WTC11 (cell line): ENCODE measurements around the gene PIGS. TPM values are rescaled to one million over a fixed set of nuclear protein-coding genes. Genes with fewer than 3 reads are reported as not detected.

Experiments used
- ATF1 ChIP-seq: sonication (generic); formaldehyde crosslinking; IDR thresholded peaks from 2 replicates; pipeline ENCODE4 v1.8.1; 2023; ENCODE audit warnings: mild to moderate bottlenecking, moderate library complexity, missing genetic modification reagents
- CBFB ChIP-seq: sonication (generic); formaldehyde crosslinking; IDR thresholded peaks from 2 replicates; pipeline ENCODE4 v1.8.1; 2022; ENCODE audit warnings: mild to moderate bottlenecking, low read depth, missing genetic modification reagents
- CREB1 ChIP-seq: sonication (generic); formaldehyde crosslinking; IDR thresholded peaks from 2 replicates; pipeline ENCODE4 v1.8.0; 2023; ENCODE audit warnings: mild to moderate bottlenecking, missing genetic modification reagents
- GRHL2 ChIP-seq: fragments of 250-450 bp; sonication (Bioruptor Pico); IDR thresholded peaks from 2 replicates; pipeline ENCODE4 v1.8.0; 2022; ENCODE audit warnings: mild to moderate bottlenecking, moderate library complexity; ENCODE audit not compliant: insufficient replicate concordance, severe bottlenecking
- TEAD4 ChIP-seq: sonication (generic); formaldehyde crosslinking; IDR thresholded peaks from 2 replicates; pipeline ENCODE4 v1.8.0; 2022; ENCODE audit warnings: mild to moderate bottlenecking, missing genetic modification reagents
- ZNF281 ChIP-seq: sonication (generic); formaldehyde crosslinking; IDR thresholded peaks from 2 replicates; pipeline ENCODE4 v1.8.0; 2023; ENCODE audit warnings: mild to moderate bottlenecking, missing genetic modification reagents
- total RNA-seq: library from RNA; stranded (reverse); gene quantifications from 3 replicates; pipeline ENCODE4 v1.2.3, GENCODE V29; 2021
- TF ChIP-seq, protein P1 (sequence below): fragments of 250-450 bp; sonication (Bioruptor Pico); IDR thresholded peaks from 2 replicates; pipeline ENCODE4 v2.1.2; 2022; ENCODE audit warnings: mild to moderate bottlenecking, moderate library complexity

Gene PIGS
- total RNA-seq, 1 experiment from 2014 or later = 50.6 TPM

DNA sequence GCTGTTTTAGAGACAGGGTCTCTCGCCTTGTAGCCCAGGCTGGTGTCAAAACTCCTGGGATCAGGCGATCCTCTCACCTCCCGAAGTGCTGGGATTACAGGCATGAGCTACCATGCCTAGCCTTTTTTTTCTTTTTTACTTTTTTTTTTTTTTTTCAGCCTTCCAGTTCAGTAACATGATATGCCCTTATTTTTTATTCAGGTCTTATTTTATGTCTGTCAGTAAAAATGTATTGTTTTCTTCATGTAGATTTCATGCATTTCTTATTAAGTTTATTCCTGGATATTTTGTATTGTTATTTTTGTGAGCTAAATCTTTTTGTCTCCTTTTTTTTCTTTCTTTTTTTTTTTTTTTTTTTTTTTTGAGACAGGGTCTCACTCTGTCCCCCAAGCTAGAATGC is 67.9 kb downstream of the PIGS start (continued):
- TF ChIP-seq TEAD4 (CRISPR knock-in tag) (no peak), ATF1 (CRISPR knock-in tag) (no peak), GRHL2 (no peak), ZNF281 (no peak), CBFB (CRISPR knock-in tag) (no peak), CREB1 (CRISPR knock-in tag) (no peak)
- TF ChIP-seq, protein P1, sequence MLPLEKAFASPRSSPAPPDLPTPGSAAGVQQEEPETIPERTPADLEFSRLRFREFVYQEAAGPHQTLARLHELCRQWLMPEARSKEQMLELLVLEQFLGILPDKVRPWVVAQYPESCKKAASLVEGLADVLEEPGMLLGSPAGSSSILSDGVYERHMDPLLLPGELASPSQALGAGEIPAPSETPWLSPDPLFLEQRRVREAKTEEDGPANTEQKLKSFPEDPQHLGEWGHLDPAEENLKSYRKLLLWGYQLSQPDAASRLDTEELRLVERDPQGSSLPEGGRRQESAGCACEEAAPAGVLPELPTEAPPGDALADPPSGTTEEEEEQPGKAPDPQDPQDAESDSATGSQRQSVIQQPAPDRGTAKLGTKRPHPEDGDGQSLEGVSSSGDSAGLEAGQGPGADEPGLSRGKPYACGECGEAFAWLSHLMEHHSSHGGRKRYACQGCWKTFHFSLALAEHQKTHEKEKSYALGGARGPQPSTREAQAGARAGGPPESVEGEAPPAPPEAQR (CRISPR knock-in tag) = no peak

Other genes starting within 250 kb of the PIGS start
- 17.6 to 19.3 TPM (median 18.3 TPM) in 3 replicates for gene IFT20, start 236.1 kb downstream of the PIGS start, total RNA-seq
- 16.9 to 21.3 TPM (median 17.1 TPM) in 3 replicates for gene TNFAIP1, start 235.8 kb downstream of the PIGS start, total RNA-seq
- gene POLDIP2, start 214.0 kb downstream of the PIGS start, total RNA-seq = 79.2 to 85.4 TPM (median 79.7 TPM) in 3 replicates
- gene SEBOX, start 206.3 kb downstream of the PIGS start, total RNA-seq = not detected in 3 replicates
- 0.82 to 1.6 TPM (median 1.3 TPM) in 3 replicates for gene VTN, start 201.2 kb downstream of the PIGS start, total RNA-seq
- gene SARM1, start 199.8 kb downstream of the PIGS start, total RNA-seq = 3.8 to 4.7 TPM (median 4.7 TPM) in 3 replicates
- gene SLC46A1, start 165.3 kb downstream of the PIGS start, total RNA-seq = 5.7 to 6.7 TPM (median 6.6 TPM) in 3 replicates
- not detected in 3 replicates for gene SLC13A2, start 97.9 kb downstream of the PIGS start, total RNA-seq
- not detected in 3 replicates for gene FOXN1, start 65.2 kb downstream of the PIGS start, total RNA-seq
- gene UNC119, start 18.9 kb downstream of the PIGS start, total RNA-seq = 53.3 to 59.6 TPM (median 54.6 TPM) in 3 replicates
- gene ALDOC, start 5.4 kb upstream of the PIGS start, total RNA-seq = 73.5 to 95.7 TPM (median 94.2 TPM) in 3 replicates
- 120 to 146 TPM (median 125 TPM) in 3 replicates for gene SPAG5, start 27.5 kb upstream of the PIGS start, total RNA-seq
- 23.7 to 28.0 TPM (median 25.6 TPM) in 3 replicates for gene RSKR, start 42.7 kb upstream of the PIGS start, total RNA-seq
- 111 to 139 TPM (median 116 TPM) in 3 replicates for gene BLTP2, start 73.6 kb upstream of the PIGS start, total RNA-seq
- 44.4 to 49.4 TPM (median 45.9 TPM) in 3 replicates for gene SDF2, start 90.4 kb upstream of the PIGS start, total RNA-seq
- 49.1 to 61.3 TPM (median 54.5 TPM) in 3 replicates for gene SUPT6H, start 90.7 kb upstream of the PIGS start, total RNA-seq
- 28.4 to 33.9 TPM (median 31.7 TPM) in 3 replicates for gene PROCA1, start 140.4 kb upstream of the PIGS start, total RNA-seq
- 153 to 181 TPM (median 162 TPM) in 3 replicates for gene RAB34, start 146.3 kb upstream of the PIGS start, total RNA-seq
- 1,832 to 2,055 TPM (median 2,048 TPM) in 3 replicates for gene RPL23A, start 148.5 kb upstream of the PIGS start, total RNA-seq
- 36.0 to 41.2 TPM (median 36.5 TPM) in 3 replicates for gene TLCD1, start 154.7 kb upstream of the PIGS start, total RNA-seq
- 17.9 to 25.0 TPM (median 18.6 TPM) in 3 replicates for gene NEK8, start 157.3 kb upstream of the PIGS start, total RNA-seq
- gene TRAF4, start 172.5 kb upstream of the PIGS start, total RNA-seq = 192 to 268 TPM (median 192 TPM) in 3 replicates